Ishikawa (cell line): Measurements from ENCODE around the gene SNX27.

Experiments used
- CREB1 ChIP-seq: IDR thresholded peaks from 2 replicates; pipeline ENCODE4 v1.6.1; 2012; ENCODE audit warnings: low read depth
- EP300 ChIP-seq: IDR thresholded peaks from 2 replicates; pipeline ENCODE4 v1.6.1; 2012; ENCODE audit warnings: borderline replicate concordance

- TF ChIP-seq EP300 (no peak), CREB1 (no peak)
Measured at GRCh38 chr1:151612501-151613281, 841 bp downstream of the SNX27 start.
